Measurements from ENCODE around the gene NOS1.
"Not testable (repeated sequence)": the region's sequence is repeated elsewhere in the genome, so short reads cannot be mapped to it uniquely, and the experiment has no call there.

NOS1 gene

GRCh38 chr12:117208206-117208605 lies 153.2 kb downstream of the NOS1 start:
- Histone ChIP-seq H3K9me3 (ENCODE audit: control insufficient read depth, low read length) (no peaks in the 10 kb centered on the region), H3K4me3 (ENCODE audit: insufficient read depth, low read depth, low read length, poor library complexity, severe bottlenecking) (no peak overlapping the region), H3K27me3 (replicated peaks; ENCODE audit: control insufficient read depth, insufficient read depth, low read length, poor library complexity, severe bottlenecking) (no peaks in the 10 kb centered on the region), H3K27ac (ENCODE audit: insufficient read depth, low read length, poor library complexity, severe bottlenecking) (no peak overlapping the region), H3K36me3 (ENCODE audit: control insufficient read depth, insufficient read depth, low read length) (no peaks in the 10 kb centered on the region), H3K4me1 (ENCODE audit: control insufficient read depth, insufficient read depth, low read length, poor library complexity, severe bottlenecking) (no peaks in the 10 kb centered on the region)
- DNase-seq, result no peak

GRCh38 chr12:117207675-117208074 lies 153.8 kb downstream of the NOS1 start:
- Histone ChIP-seq H3K4me1 (ENCODE audit: control insufficient read depth, insufficient read depth, low read length, poor library complexity, severe bottlenecking) (no peaks in the 10 kb centered on the region), H3K4me3 (ENCODE audit: insufficient read depth, low read depth, low read length, poor library complexity, severe bottlenecking) (no peak overlapping the region), H3K27me3 (replicated peaks; ENCODE audit: control insufficient read depth, insufficient read depth, low read length, poor library complexity, severe bottlenecking) (no peaks in the 10 kb centered on the region), H3K27ac (ENCODE audit: insufficient read depth, low read length, poor library complexity, severe bottlenecking) (no peak overlapping the region), H3K36me3 (ENCODE audit: control insufficient read depth, insufficient read depth, low read length) (no peaks in the 10 kb centered on the region), H3K9me3 (ENCODE audit: control insufficient read depth, low read length) (no peaks in the 10 kb centered on the region)
- DNase-seq, result no peak

GRCh38 chr12:117202556-117202955 lies 158.9 kb downstream of the NOS1 start:
- H3K4me1 ChIP-seq (ENCODE audit: control insufficient read depth, insufficient read depth, low read length, poor library complexity, severe bottlenecking), result no peaks in the 10 kb centered on the region
- H3K27ac ChIP-seq (ENCODE audit: insufficient read depth, low read length, poor library complexity, severe bottlenecking), result no peak overlapping the region
- H3K36me3 ChIP-seq (ENCODE audit: control insufficient read depth, insufficient read depth, low read length), result no peaks in the 10 kb centered on the region
- H3K9me3 ChIP-seq (ENCODE audit: control insufficient read depth, low read length), result no peaks in the 10 kb centered on the region
- DNase-seq, result no peak
- H3K27me3 ChIP-seq (replicated peaks; ENCODE audit: control insufficient read depth, insufficient read depth, low read length, poor library complexity, severe bottlenecking), result no peaks in the 10 kb centered on the region
- no peak overlapping the region for H3K4me3 ChIP-seq (ENCODE audit: insufficient read depth, low read depth, low read length, poor library complexity, severe bottlenecking)

- Histone ChIP-seq H3K27me3 (replicated peaks; ENCODE audit: control insufficient read depth, insufficient read depth, low read length, poor library complexity, severe bottlenecking) (no peaks in the 10 kb centered on the region), H3K4me1 (ENCODE audit: control insufficient read depth, insufficient read depth, low read length, poor library complexity, severe bottlenecking) (no peaks in the 10 kb centered on the region), H3K27ac (ENCODE audit: insufficient read depth, low read length, poor library complexity, severe bottlenecking) (no peak overlapping the region), H3K4me3 (ENCODE audit: insufficient read depth, low read depth, low read length, poor library complexity, severe bottlenecking) (no peak overlapping the region), H3K36me3 (ENCODE audit: control insufficient read depth, insufficient read depth, low read length) (no peaks in the 10 kb centered on the region), H3K9me3 (ENCODE audit: control insufficient read depth, low read length) (no peaks in the 10 kb centered on the region)
- no peak for DNase-seq
Measured at GRCh38 chr12:117202033-117202432, 159.4 kb downstream of the NOS1 start.

- DNase-seq; H3K27me3 ChIP-seq (replicated peaks; ENCODE audit: control insufficient read depth, insufficient read depth, low read length, poor library complexity, severe bottlenecking); H3K4me3 ChIP-seq (ENCODE audit: insufficient read depth, low read depth, low read length, poor library complexity, severe bottlenecking); H3K27ac ChIP-seq (ENCODE audit: insufficient read depth, low read length, poor library complexity, severe bottlenecking); H3K4me1 ChIP-seq (ENCODE audit: control insufficient read depth, insufficient read depth, low read length, poor library complexity, severe bottlenecking); H3K9me3 ChIP-seq (ENCODE audit: control insufficient read depth, low read length); H3K36me3 ChIP-seq (ENCODE audit: control insufficient read depth, insufficient read depth, low read length): not testable (repeated sequence)
Measured at GRCh38 chr12:117199956-117200744, 161.3 kb downstream of the NOS1 start.

GRCh38 chr12:117196334-117196733 lies 165.1 kb downstream of the NOS1 start:
- DNase-seq; H3K9me3 ChIP-seq (ENCODE audit: control insufficient read depth, low read length); H3K27ac ChIP-seq (ENCODE audit: insufficient read depth, low read length, poor library complexity, severe bottlenecking); H3K4me3 ChIP-seq (ENCODE audit: insufficient read depth, low read depth, low read length, poor library complexity, severe bottlenecking); H3K36me3 ChIP-seq (ENCODE audit: control insufficient read depth, insufficient read depth, low read length); H3K4me1 ChIP-seq (ENCODE audit: control insufficient read depth, insufficient read depth, low read length, poor library complexity, severe bottlenecking); H3K27me3 ChIP-seq (replicated peaks; ENCODE audit: control insufficient read depth, insufficient read depth, low read length, poor library complexity, severe bottlenecking): not testable (repeated sequence)

- not testable (repeated sequence) for H3K9me3 ChIP-seq (ENCODE audit: control insufficient read depth, low read length); H3K27ac ChIP-seq (ENCODE audit: insufficient read depth, low read length, poor library complexity, severe bottlenecking); H3K4me3 ChIP-seq (ENCODE audit: insufficient read depth, low read depth, low read length, poor library complexity, severe bottlenecking); DNase-seq; H3K27me3 ChIP-seq (replicated peaks; ENCODE audit: control insufficient read depth, insufficient read depth, low read length, poor library complexity, severe bottlenecking); H3K4me1 ChIP-seq (ENCODE audit: control insufficient read depth, insufficient read depth, low read length, poor library complexity, severe bottlenecking); H3K36me3 ChIP-seq (ENCODE audit: control insufficient read depth, insufficient read depth, low read length)
Measured at GRCh38 chr12:117195027-117195426, 166.4 kb downstream of the NOS1 start.

- Histone ChIP-seq H3K9me3 (ENCODE audit: control insufficient read depth, low read length) (no peaks in the 10 kb centered on the region), H3K36me3 (ENCODE audit: control insufficient read depth, insufficient read depth, low read length) (no peaks in the 10 kb centered on the region), H3K4me1 (ENCODE audit: control insufficient read depth, insufficient read depth, low read length, poor library complexity, severe bottlenecking) (peaks cover 12% of the 10 kb centered on the region), H3K4me3 (ENCODE audit: insufficient read depth, low read depth, low read length, poor library complexity, severe bottlenecking) (no peak overlapping the region), H3K27ac (ENCODE audit: insufficient read depth, low read length, poor library complexity, severe bottlenecking) (no peak overlapping the region), H3K27me3 (replicated peaks; ENCODE audit: control insufficient read depth, insufficient read depth, low read length, poor library complexity, severe bottlenecking) (no peaks in the 10 kb centered on the region)
- DNase-seq, result no peak
Measured at GRCh38 chr12:117193903-117194302, 167.5 kb downstream of the NOS1 start.

GRCh38 chr12:117192581-117192980 lies 168.8 kb downstream of the NOS1 start:
- not testable (repeated sequence) for H3K27me3 ChIP-seq (replicated peaks; ENCODE audit: control insufficient read depth, insufficient read depth, low read length, poor library complexity, severe bottlenecking); H3K36me3 ChIP-seq (ENCODE audit: control insufficient read depth, insufficient read depth, low read length); H3K4me3 ChIP-seq (ENCODE audit: insufficient read depth, low read depth, low read length, poor library complexity, severe bottlenecking); DNase-seq; H3K9me3 ChIP-seq (ENCODE audit: control insufficient read depth, low read length); H3K27ac ChIP-seq (ENCODE audit: insufficient read depth, low read length, poor library complexity, severe bottlenecking)
- peaks cover 16% of the 10 kb centered on the region for H3K4me1 ChIP-seq (ENCODE audit: control insufficient read depth, insufficient read depth, low read length, poor library complexity, severe bottlenecking)

- Histone ChIP-seq H3K4me1 (ENCODE audit: control insufficient read depth, insufficient read depth, low read length, poor library complexity, severe bottlenecking) (peaks cover 16% of the 10 kb centered on the region), H3K27me3 (replicated peaks; ENCODE audit: control insufficient read depth, insufficient read depth, low read length, poor library complexity, severe bottlenecking) (no peaks in the 10 kb centered on the region)
- no peak for DNase-seq
Measured at GRCh38 chr12:117192057-117192456, 169.4 kb downstream of the NOS1 start.

More at GRCh38 chr12:117192057-117192456, 169.4 kb downstream of the NOS1 start:
- Histone ChIP-seq H3K27ac (ENCODE audit: insufficient read depth, low read length, poor library complexity, severe bottlenecking) (no peak overlapping the region), H3K36me3 (ENCODE audit: control insufficient read depth, insufficient read depth, low read length) (no peaks in the 10 kb centered on the region), H3K9me3 (ENCODE audit: control insufficient read depth, low read length) (no peaks in the 10 kb centered on the region), H3K4me3 (ENCODE audit: insufficient read depth, low read depth, low read length, poor library complexity, severe bottlenecking) (no peak overlapping the region)

Data from effector memory CD4-positive, alpha-beta T cell (primary cell).